DND-41 (cell line): ENCODE data around the gene ZNF205.

ENCODE experiments used
- ATAC-seq: fragments of 200-7000 bp; cut with Tn5 transposase; 3 replicates; pipeline ENCODE4 v1.9.1; 2021; ENCODE audit warnings: low read depth; ENCODE audit not compliant: insufficient read depth
- DNase-seq: peaks from one replicate; pipeline ENCODE4 v3.0.0-alpha.2; 2020
- H2AFZ ChIP-seq: 2 replicates; pipeline ENCODE4 v1.6.0; 2012; ENCODE audit warnings: low read depth, low read length
- H3K27ac ChIP-seq: 2 replicates; pipeline ENCODE4 v1.5.1; 2012; ENCODE audit warnings: low read length, inconsistent platforms
- H3K27me3 ChIP-seq: fragments of 200-600 bp; sonication (generic); 2 replicates; pipeline ENCODE4 v1.6.0; 2012; ENCODE audit warnings: low read length, mild to moderate bottlenecking, inconsistent platforms; ENCODE audit not compliant: insufficient read depth, poor library complexity
- H3K36me3 ChIP-seq: 2 replicates; pipeline ENCODE4 v1.5.1; 2012; ENCODE audit warnings: low read length, inconsistent platforms; ENCODE audit not compliant: insufficient read depth
- H3K4me1 ChIP-seq: 2 replicates; pipeline ENCODE4 v1.5.1; 2012; ENCODE audit warnings: mild to moderate bottlenecking, low read length; ENCODE audit not compliant: insufficient read depth
- H3K4me2 ChIP-seq: 2 replicates; pipeline ENCODE4 v1.6.0; 2012; ENCODE audit warnings: mild to moderate bottlenecking, moderate library complexity, low read length, inconsistent platforms; ENCODE audit not compliant: insufficient read depth
- H3K4me3 ChIP-seq, 2 experiments: fragments of 200-600 bp in 1 of 2; shearing (Covaris generic) in 1 of 2; 2 replicates each; pipeline ENCODE4 v1.5.1; 2012 to 2016; ENCODE audit warnings: inconsistent platforms in 2 of 2, low read length in 2 of 2, mild to moderate bottlenecking in 2 of 2, low read depth in 1 of 2, moderate library complexity in 1 of 2
- H3K79me2 ChIP-seq: 2 replicates; pipeline ENCODE4 v1.6.0; 2012; ENCODE audit warnings: low read length, inconsistent platforms; ENCODE audit not compliant: insufficient read depth
- H3K9ac ChIP-seq: 2 replicates; pipeline ENCODE4 v1.6.0; 2012; ENCODE audit warnings: low read depth, mild to moderate bottlenecking, inconsistent platforms, low read length, moderate library complexity
- H3K9me3 ChIP-seq: 2 replicates; pipeline ENCODE4 v1.5.1; 2012; ENCODE audit warnings: low read length, moderate library complexity, mild to moderate bottlenecking, inconsistent platforms; ENCODE audit not compliant: insufficient read depth, severe bottlenecking
- H4K20me1 ChIP-seq: 2 replicates; pipeline ENCODE4 v1.6.0; 2012; ENCODE audit warnings: low read length; ENCODE audit not compliant: insufficient read depth
- CTCF ChIP-seq: IDR thresholded peaks from 2 replicates; pipeline ENCODE4 v1.5.1; 2012; ENCODE audit warnings: borderline replicate concordance, low read length, moderate library complexity, mild to moderate bottlenecking; ENCODE audit not compliant: poor library complexity, severe bottlenecking; ENCODE audit errors: extremely low read depth
- EZH2 ChIP-seq: IDR thresholded peaks from 3 replicates; pipeline ENCODE4 v1.6.1; 2012; ENCODE audit warnings: borderline replicate concordance, low read depth, mild to moderate bottlenecking, moderate library complexity, low read length, inconsistent platforms; ENCODE audit not compliant: severe bottlenecking

Gene ZNF205

GRCh38 chr16:3140603-3141427, 28.4 kb downstream of the ZNF205 start:
- Histone ChIP-seq H2AFZ (no peak overlapping the region), H3K9me3 (no peaks in the 10 kb centered on the region), H3K79me2 (peaks cover 24% of the 10 kb centered on the region), H3K4me2 (no peak overlapping the region), H3K9ac (no peak overlapping the region), H4K20me1 (0 out of 2 replicates have a peak, but pooled peaks cover 2% of the 10 kb centered on the region), H3K27me3 (no peaks in the 10 kb centered on the region), H3K4me1 (peaks cover 11% of the 10 kb centered on the region), H3K4me3 (no peak overlapping the region), H3K27ac (no peak overlapping the region), H3K36me3 (peaks cover 55% of the 10 kb centered on the region)
- DNase-seq (no peak), ATAC-seq (no peak)
- no peak for TF ChIP-seq CTCF
- TF ChIP-seq EZH2: no peak

GRCh38 chr16:3141781-3142311, 29.5 kb downstream of the ZNF205 start:
- TF ChIP-seq CTCF (no peak), EZH2 (no peak)
- H3K27me3 ChIP-seq: no peaks in the 10 kb centered on the region
- peaks cover 13% of the 10 kb centered on the region for H3K79me2 ChIP-seq
- H3K4me3 ChIP-seq: no peak overlapping the region
- no peaks in the 10 kb centered on the region for H3K9me3 ChIP-seq
- 0 out of 2 replicates have a peak, but pooled peaks cover 2% of the 10 kb centered on the region for H4K20me1 ChIP-seq
- peaks cover 1% of the 10 kb centered on the region; the same call in 1 of the 2 replicates for H3K4me1 ChIP-seq
- ATAC-seq: no peak
- no peak for DNase-seq
- H2AFZ ChIP-seq: no peak overlapping the region
- H3K27ac ChIP-seq: no peak overlapping the region
- H3K4me2 ChIP-seq: no peak overlapping the region
- peaks cover 54% of the 10 kb centered on the region for H3K36me3 ChIP-seq
- no peak overlapping the region for H3K9ac ChIP-seq

GRCh38 chr16:3142327-3142726, 29.9 kb downstream of the ZNF205 start:
- peaks cover 8% of the 10 kb centered on the region for H3K79me2 ChIP-seq
- H3K9me3 ChIP-seq: no peaks in the 10 kb centered on the region
- no peak overlapping the region for H3K9ac ChIP-seq
- ATAC-seq (no peak), DNase-seq (no peak)
- TF ChIP-seq EZH2 (no peak), CTCF (no peak)
- H3K36me3 ChIP-seq: peaks cover 49% of the 10 kb centered on the region
- H3K4me3 ChIP-seq: no peak overlapping the region
- no peak overlapping the region for H2AFZ ChIP-seq
- no peaks in the 10 kb centered on the region for H3K4me1 ChIP-seq
- no peak overlapping the region for H3K27ac ChIP-seq
- 0 out of 2 replicates have a peak, but pooled peaks cover 2% of the 10 kb centered on the region for H4K20me1 ChIP-seq
- no peak overlapping the region for H3K4me2 ChIP-seq
- H3K27me3 ChIP-seq: no peaks in the 10 kb centered on the region
